ENCODE data around the gene CASQ2. TPM values are rescaled to one million over a fixed set of nuclear protein-coding genes. Genes with fewer than 3 reads are reported as not detected.

Gene CASQ2
- polyA plus RNA-seq, 1 of the 3 experiments (the other 2 are of a cell fraction) = not detected

- ChIA-PET POLR2A (no interaction called here), CTCF (interaction anchor here (1.1 to 1.4 kb wide), 2 partner anchors 13 to 48 kb away, joined by 3 to 5 read pairs; no protein-coding TSS in a partner anchor)
- Histone ChIP-seq H3K4me2 (no peak overlapping the region), H2AFZ (ENCODE audit: low read depth) (no peak overlapping the region), H3K36me3 (replicated peaks in 1 of 2; ENCODE audit: control insufficient read depth in 1 of 2, insufficient read depth in 2 of 2, low read length in 1 of 2) (peaks cover 25 to 30% of the 10 kb centered on the region in 2 experiments), H3K9ac (no peak overlapping the region), H3K9me3 (no peaks in the 10 kb centered on the region), H3K4me1 (ENCODE audit: control insufficient read depth in 1 of 2, insufficient read depth in 2 of 2, low read depth in 1 of 2, low read length in 1 of 2) (peaks cover 0 to 28% of the 10 kb centered on the region in 2 experiments; a peak in 1 of 4 replicates), H3K27me3 (ENCODE audit: insufficient read depth) (no peaks in the 10 kb centered on the region), H4K20me1 (ENCODE audit: insufficient read depth) (0 out of 2 replicates have a peak, but pooled peaks cover 3% of the 10 kb centered on the region), H3F3A (replicated peaks; ENCODE audit: insufficient read depth) (no peaks in the 10 kb centered on the region), H3K79me2 (ENCODE audit: insufficient read depth) (peaks cover 13% of the 10 kb centered on the region), H3K9me2 (no peaks in the 10 kb centered on the region), H3K4me3 (ENCODE audit: low read depth in 2 of 2, low read length in 1 of 2) (no peak overlapping the region), H3K27ac (ENCODE audit: low read depth in 2 of 2, low read length in 1 of 2) (no peak overlapping the region)
- no peak for DNase-seq
- WGBS (ENCODE audit: low lambda C conversion rate) = 100% methylated on average over 1 of the region's 1 CpG
- TF ChIP-seq, protein P1, sequence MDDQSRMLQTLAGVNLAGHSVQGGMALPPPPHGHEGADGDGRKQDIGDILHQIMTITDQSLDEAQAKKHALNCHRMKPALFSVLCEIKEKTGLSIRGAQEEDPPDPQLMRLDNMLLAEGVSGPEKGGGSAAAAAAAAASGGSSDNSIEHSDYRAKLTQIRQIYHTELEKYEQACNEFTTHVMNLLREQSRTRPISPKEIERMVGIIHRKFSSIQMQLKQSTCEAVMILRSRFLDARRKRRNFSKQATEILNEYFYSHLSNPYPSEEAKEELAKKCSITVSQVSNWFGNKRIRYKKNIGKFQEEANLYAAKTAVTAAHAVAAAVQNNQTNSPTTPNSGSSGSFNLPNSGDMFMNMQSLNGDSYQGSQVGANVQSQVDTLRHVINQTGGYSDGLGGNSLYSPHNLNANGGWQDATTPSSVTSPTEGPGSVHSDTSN (IDR thresholded peaks at IDR 0.05) = no peak
- no peak for TF ChIP-seq FOXJ3 (CRISPR knock-in tag; IDR thresholded peaks at IDR 0.05)
- no peak for TF ChIP-seq YY1 (IDR thresholded peaks at IDR 0.05; ENCODE audit: low read depth)
- TF ChIP-seq, protein P2, sequence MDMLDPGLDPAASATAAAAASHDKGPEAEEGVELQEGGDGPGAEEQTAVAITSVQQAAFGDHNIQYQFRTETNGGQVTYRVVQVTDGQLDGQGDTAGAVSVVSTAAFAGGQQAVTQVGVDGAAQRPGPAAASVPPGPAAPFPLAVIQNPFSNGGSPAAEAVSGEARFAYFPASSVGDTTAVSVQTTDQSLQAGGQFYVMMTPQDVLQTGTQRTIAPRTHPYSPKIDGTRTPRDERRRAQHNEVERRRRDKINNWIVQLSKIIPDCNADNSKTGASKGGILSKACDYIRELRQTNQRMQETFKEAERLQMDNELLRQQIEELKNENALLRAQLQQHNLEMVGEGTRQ (IDR thresholded peaks at IDR 0.05; ENCODE audit: borderline replicate concordance, low read depth, low read length) = no peak
- no peak for TF ChIP-seq NRF1 (IDR thresholded peaks at IDR 0.05; ENCODE audit: low read depth, low read length)
- no peak for TF ChIP-seq FOSL2 (IDR thresholded peaks at IDR 0.05; ENCODE audit: borderline replicate concordance, low read depth)
- no peak for TF ChIP-seq CTCF (IDR thresholded peaks at IDR 0.05)
- TF ChIP-seq TCF12 (IDR thresholded peaks at IDR 0.05) = no peak
- TF ChIP-seq EZH2phosphoT487 (IDR thresholded peaks at IDR 0.05; ENCODE audit: borderline replicate concordance, low read depth) = no peak
- no peak for TF ChIP-seq SMC3 (IDR thresholded peaks at IDR 0.05; ENCODE audit: low read depth, low read length)
- TF ChIP-seq JUND (IDR thresholded peaks at IDR 0.05) = no peak
- no peak for TF ChIP-seq SIN3A (IDR thresholded peaks at IDR 0.05; ENCODE audit: borderline replicate concordance, low read depth, low read length)
- TF ChIP-seq, protein P3, sequence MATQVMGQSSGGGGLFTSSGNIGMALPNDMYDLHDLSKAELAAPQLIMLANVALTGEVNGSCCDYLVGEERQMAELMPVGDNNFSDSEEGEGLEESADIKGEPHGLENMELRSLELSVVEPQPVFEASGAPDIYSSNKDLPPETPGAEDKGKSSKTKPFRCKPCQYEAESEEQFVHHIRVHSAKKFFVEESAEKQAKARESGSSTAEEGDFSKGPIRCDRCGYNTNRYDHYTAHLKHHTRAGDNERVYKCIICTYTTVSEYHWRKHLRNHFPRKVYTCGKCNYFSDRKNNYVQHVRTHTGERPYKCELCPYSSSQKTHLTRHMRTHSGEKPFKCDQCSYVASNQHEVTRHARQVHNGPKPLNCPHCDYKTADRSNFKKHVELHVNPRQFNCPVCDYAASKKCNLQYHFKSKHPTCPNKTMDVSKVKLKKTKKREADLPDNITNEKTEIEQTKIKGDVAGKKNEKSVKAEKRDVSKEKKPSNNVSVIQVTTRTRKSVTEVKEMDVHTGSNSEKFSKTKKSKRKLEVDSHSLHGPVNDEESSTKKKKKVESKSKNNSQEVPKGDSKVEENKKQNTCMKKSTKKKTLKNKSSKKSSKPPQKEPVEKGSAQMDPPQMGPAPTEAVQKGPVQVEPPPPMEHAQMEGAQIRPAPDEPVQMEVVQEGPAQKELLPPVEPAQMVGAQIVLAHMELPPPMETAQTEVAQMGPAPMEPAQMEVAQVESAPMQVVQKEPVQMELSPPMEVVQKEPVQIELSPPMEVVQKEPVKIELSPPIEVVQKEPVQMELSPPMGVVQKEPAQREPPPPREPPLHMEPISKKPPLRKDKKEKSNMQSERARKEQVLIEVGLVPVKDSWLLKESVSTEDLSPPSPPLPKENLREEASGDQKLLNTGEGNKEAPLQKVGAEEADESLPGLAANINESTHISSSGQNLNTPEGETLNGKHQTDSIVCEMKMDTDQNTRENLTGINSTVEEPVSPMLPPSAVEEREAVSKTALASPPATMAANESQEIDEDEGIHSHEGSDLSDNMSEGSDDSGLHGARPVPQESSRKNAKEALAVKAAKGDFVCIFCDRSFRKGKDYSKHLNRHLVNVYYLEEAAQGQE (IDR thresholded peaks at IDR 0.05; ENCODE audit: low read depth, low read length) = no peak
- TF ChIP-seq EP300 (IDR thresholded peaks at IDR 0.05; ENCODE audit: borderline replicate concordance in 1 of 2, low read depth in 1 of 2, low read length in 1 of 2) = no peak
- TF ChIP-seq FOXM1 (IDR thresholded peaks at IDR 0.05; ENCODE audit: low read depth) = no peak
- no peak for TF ChIP-seq NFIC (IDR thresholded peaks at IDR 0.05; ENCODE audit: borderline replicate concordance)
- TF ChIP-seq, protein P4, sequence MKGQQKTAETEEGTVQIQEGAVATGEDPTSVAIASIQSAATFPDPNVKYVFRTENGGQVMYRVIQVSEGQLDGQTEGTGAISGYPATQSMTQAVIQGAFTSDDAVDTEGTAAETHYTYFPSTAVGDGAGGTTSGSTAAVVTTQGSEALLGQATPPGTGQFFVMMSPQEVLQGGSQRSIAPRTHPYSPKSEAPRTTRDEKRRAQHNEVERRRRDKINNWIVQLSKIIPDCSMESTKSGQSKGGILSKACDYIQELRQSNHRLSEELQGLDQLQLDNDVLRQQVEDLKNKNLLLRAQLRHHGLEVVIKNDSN (IDR thresholded peaks at IDR 0.05; ENCODE audit: borderline replicate concordance, low read depth) = no peak
- no peak for TF ChIP-seq RCOR1 (IDR thresholded peaks at IDR 0.05; ENCODE audit: low read length)
- no peak for TF ChIP-seq RAD21 (IDR thresholded peaks at IDR 0.05; ENCODE audit: low read length)
Observed at GRCh38 chr1:115658646-115659045, 109.9 kb downstream of the CASQ2 start.

Data from SK-N-SH (cell line).